ENCODE results near the gene STXBP6. TPM values are rescaled to one million over a fixed set of nuclear protein-coding genes. Genes with fewer than 3 reads are reported as not detected.

Gene STXBP6
- total and polyA plus RNA-seq, 5 experiments from 2014 or later, result 0.61 TPM; not detected in 4

DNA sequence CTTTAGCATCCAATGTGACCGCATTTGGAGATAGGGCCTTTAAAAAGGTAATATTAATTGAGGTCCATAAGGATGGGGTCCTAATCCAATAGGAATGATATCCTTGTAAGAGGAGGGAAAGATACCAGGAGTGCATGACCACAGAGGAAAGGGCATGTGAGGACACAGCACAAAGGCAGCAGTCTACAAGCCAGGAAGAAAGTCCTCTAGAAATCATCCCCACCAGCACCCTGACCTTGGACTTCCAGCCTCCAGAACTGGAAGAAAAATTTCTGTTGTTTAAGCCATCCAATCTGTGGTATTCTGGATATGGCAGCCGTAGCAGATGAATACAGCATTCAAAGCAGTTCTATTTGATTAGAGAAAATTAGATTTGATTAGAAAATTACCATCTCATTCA, 145.4 kb downstream of the STXBP6 start:
- DNase-seq (no peak), ATAC-seq (no peak)
- Mint-ChIP-seq H3K36me3 (no peaks in the 10 kb centered on the region), H3K27me3 (peaks cover 9 to 18% (median 13%) of the 10 kb centered on the region in 5 donors), H3K9me3 (no peaks in the 10 kb centered on the region), H3K4me1 (no peaks in the 10 kb centered on the region), H3K4me3 (no peak overlapping the region), H3K27ac (no peak overlapping the region)
- POLR2A ChIA-PET, result no interaction called here

DNA sequence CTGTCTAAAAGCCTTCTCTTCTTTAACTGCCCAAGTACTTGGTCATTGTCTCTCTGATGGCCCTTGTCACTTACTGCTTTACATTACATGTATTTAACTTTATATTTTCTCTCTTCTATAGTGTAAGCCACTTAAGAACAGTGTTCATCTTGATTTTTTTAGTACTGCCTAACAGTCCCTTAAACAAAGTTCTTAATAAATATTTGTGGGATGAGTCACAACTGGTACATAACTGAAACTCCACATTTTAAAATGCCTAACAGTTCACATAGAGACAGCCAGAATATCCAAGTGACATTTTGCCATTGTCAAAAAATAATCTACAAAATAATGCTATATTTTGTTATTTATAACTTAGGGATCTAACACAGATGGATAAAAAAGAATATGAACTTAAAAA, 146.6 kb downstream of the STXBP6 start:
- H3K4me3 Mint-ChIP-seq, result no peak overlapping the region
- H3K9me3 Mint-ChIP-seq, result no peaks in the 10 kb centered on the region
- ATAC-seq (no peak), DNase-seq (no peak)
- H3K27me3 Mint-ChIP-seq, result peaks cover 6 to 14% (median 8%) of the 10 kb centered on the region in 5 donors
- H3K27ac Mint-ChIP-seq, result no peak overlapping the region
- H3K36me3 Mint-ChIP-seq, result no peaks in the 10 kb centered on the region
- no peaks in the 10 kb centered on the region for H3K4me1 Mint-ChIP-seq
- POLR2A ChIA-PET, result no interaction called here

DNA sequence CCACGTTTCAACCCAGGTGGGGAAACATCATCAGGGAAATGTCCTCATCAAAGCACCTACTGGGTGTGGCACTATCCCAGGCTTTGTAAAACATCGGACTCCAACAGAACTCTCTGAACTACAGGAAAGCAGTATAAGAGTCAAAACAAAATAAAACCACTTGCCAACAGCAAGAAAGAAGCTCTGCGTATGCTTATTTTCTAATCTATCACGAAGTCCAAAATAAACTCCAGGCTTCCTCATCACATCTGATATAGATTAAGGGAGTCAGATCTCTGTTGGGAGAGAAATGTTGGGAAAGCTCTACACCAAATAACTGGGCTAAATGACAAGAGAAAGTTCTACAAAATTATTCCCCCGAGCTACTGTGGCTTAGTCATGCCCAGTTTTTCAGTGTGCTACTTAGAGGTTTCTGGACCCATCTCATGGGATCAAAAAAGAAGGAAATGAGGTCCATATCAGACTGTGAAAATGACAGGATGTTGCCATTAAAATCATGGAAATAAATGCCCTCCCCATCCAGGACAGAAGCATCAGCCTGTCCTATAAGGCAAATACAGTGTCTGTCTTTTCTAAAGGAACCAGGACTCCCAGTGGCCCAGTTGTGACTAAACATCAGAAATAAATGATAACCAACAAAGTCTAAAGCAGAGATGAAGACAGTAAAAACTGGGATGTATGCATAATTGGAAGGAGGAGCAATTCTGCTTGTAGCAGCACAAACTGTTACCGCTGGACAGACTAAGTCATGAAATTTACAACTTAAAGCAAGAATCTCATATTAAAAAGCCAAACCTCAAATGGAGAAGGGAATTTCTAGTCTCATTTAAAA, 149.5 kb downstream of the STXBP6 start:
- no peak overlapping the region for H3K27ac Mint-ChIP-seq
- H3K27me3 Mint-ChIP-seq, result peaks cover 5 to 13% (median 10%) of the 10 kb centered on the region in 5 donors
- H3K4me1 Mint-ChIP-seq, result no peaks in the 10 kb centered on the region
- H3K9me3 Mint-ChIP-seq, result no peaks in the 10 kb centered on the region
- POLR2A ChIA-PET, result no interaction called here
- DNase-seq (no peak), ATAC-seq (no peak)
- no peak overlapping the region for H3K4me3 Mint-ChIP-seq
- H3K36me3 Mint-ChIP-seq, result no peaks in the 10 kb centered on the region

DNA sequence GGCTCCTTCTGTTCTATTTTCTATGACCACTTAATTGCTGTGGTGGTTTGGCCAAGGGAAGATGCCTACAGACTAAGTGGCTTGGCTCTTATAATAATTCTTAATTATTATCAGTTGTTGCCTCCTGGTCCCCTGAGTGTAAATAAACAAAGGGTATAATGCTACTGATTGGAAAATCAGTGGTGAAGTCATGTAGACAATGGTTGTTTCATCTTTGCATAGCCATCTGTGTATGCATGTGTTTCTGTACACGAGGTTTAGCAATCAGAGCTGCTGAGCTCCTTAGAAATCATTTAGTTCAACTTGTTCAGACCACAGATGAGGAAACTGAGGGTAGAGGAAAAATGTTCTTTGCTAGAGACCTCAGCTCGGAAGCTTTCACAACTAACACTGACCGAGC, 152.2 kb downstream of the STXBP6 start:
- POLR2A ChIA-PET, result no interaction called here
- H3K4me3 Mint-ChIP-seq, result no peak overlapping the region
- no peaks in the 10 kb centered on the region for H3K9me3 Mint-ChIP-seq
- H3K36me3 Mint-ChIP-seq, result no peaks in the 10 kb centered on the region
- no peaks in the 10 kb centered on the region for H3K4me1 Mint-ChIP-seq
- H3K27me3 Mint-ChIP-seq, result peaks cover 5 to 19% (median 9%) of the 10 kb centered on the region in 5 donors
- ATAC-seq (no peak), DNase-seq (no peak)
- no peak overlapping the region for H3K27ac Mint-ChIP-seq

DNA sequence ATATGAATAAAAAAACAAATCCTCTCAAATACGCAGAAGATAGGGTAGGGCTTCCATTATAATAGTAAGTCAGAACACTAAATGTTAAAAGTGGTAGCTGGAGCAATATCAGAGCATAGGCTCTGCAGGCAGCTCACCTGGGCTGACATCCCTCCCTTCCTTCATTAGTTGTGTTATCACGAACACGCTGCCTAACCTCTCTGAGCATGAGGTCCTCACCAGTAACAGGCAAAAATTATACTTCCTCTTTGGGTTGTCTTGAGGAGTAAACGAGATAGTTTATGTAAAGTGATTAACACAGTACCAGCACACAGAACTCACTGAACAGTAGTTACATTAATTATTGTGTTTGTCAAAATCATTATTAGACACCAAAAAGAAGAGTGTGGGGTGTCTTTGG, 154.3 kb downstream of the STXBP6 start:
- peaks cover 7 to 25% (median 10%) of the 10 kb centered on the region in 5 donors for H3K27me3 Mint-ChIP-seq
- H3K4me3 Mint-ChIP-seq, result no peak overlapping the region
- DNase-seq (no peak), ATAC-seq (no peak)
- no peaks in the 10 kb centered on the region for H3K4me1 Mint-ChIP-seq
- POLR2A ChIA-PET, result no interaction called here
- peaks cover 2 to 14% (median 5%) of the 10 kb centered on the region in 9 donors for H3K9me3 Mint-ChIP-seq
- no peak overlapping the region for H3K27ac Mint-ChIP-seq
- peaks cover 0 to 7% (median 0%) of the 10 kb centered on the region in 3 donors for H3K36me3 Mint-ChIP-seq

DNA sequence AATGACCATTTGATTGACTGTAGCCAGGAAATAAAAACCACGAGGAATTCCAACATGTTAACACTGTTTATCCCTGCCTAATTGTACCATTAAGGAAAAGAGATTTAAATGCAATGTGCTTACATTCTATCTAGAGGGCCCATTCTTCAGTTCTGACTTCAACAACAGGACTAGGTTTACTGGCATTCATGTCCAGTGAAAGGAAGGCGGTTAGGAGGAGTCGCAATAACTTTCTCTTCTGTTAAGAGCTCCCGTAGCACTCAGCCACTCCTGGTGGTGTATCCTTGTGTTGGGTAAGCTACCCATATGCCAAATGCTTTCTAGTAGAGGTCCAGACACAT, 154.7 kb downstream of the STXBP6 start:
- DNase-seq (no peak), ATAC-seq (no peak)
- POLR2A ChIA-PET, result no interaction called here
- H3K27me3 Mint-ChIP-seq, result peaks cover 7 to 25% (median 10%) of the 10 kb centered on the region in 5 donors
- peaks cover 2 to 18% (median 8%) of the 10 kb centered on the region in 9 donors for H3K9me3 Mint-ChIP-seq
- H3K36me3 Mint-ChIP-seq, result peaks cover 0 to 9% (median 0%) of the 10 kb centered on the region in 3 donors
- no peaks in the 10 kb centered on the region for H3K4me1 Mint-ChIP-seq
- no peak overlapping the region for H3K4me3 Mint-ChIP-seq
- no peak overlapping the region for H3K27ac Mint-ChIP-seq

DNA sequence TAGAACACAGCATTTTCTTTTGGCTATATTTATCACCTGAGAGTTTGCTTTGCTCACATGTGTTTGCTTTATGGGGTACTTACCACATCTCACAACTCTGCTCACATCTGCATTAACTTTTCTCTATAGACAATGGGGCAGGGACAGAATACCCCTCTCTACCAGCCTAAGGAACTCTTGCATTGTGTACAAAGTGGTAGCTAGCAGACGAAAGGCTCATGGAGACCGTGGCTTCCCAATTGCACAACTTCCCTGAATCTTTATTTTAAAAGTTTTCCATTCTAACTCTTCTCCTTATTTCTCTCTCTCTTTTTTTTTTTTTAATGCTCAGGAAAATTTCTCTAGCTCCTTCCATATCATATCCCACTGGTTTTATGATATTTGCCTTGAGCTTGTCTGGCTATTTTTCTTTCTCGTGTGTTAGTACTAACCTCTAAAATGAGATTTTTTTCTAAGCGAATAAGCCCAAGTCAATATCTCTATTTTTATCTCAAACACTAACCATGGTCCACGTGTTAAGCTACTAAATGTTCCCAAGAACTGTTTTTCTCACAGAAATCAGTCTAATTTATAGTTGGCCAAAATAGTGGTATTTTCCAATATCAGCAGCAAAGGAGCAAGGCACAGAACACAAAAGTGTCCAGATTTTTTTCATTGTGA, 155.2 kb downstream of the STXBP6 start:
- Mint-ChIP-seq H3K4me3 (no peak overlapping the region), H3K9me3 (peaks cover 2 to 23% (median 13%) of the 10 kb centered on the region in 9 donors), H3K4me1 (no peaks in the 10 kb centered on the region), H3K27me3 (peaks cover 7 to 25% (median 10%) of the 10 kb centered on the region in 5 donors), H3K27ac (no peak overlapping the region), H3K36me3 (peaks cover 0 to 14% (median 0%) of the 10 kb centered on the region in 3 donors)
- POLR2A ChIA-PET, result no interaction called here
- ATAC-seq, result no peak
- no peak for DNase-seq

DNA sequence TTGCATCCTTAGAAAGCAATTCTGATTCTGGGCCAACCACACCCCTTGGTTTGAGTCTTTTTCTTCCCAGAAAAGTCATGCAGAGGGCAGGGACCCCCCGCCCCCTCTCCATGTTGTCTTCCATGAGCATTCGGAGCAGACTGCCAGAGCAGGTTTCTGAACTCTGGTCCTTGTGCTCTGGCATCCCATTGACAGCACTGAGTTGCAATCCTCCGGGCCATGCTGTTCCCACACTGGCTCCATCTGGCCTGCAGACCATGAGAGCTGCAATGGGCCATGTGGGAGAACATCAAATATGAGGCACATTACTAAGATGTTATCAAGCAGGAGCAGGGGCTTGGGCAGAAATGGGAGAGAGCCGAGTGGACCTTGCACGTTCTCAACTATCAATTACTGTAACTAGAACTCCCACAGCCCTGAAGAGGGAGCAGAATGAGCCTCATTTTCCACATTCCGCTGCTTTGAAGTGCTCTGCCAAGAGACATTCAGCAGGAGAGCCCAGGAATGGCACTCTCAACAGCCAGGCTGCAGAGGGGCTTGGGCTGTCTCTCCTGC, 157.4 kb downstream of the STXBP6 start:
- Mint-ChIP-seq H3K27ac (no peak overlapping the region), H3K27me3 (peaks cover 5 to 34% (median 17%) of the 10 kb centered on the region in 5 donors), H3K4me1 (no peaks in the 10 kb centered on the region), H3K36me3 (peaks cover 0 to 22% (median 0%) of the 10 kb centered on the region in 3 donors), H3K9me3 (peaks cover 4 to 30% (median 16%) of the 10 kb centered on the region in 9 donors), H3K4me3 (no peak overlapping the region)
- ATAC-seq, result no peak
- DNase-seq, result no peak
- POLR2A ChIA-PET, result no interaction called here

DNA sequence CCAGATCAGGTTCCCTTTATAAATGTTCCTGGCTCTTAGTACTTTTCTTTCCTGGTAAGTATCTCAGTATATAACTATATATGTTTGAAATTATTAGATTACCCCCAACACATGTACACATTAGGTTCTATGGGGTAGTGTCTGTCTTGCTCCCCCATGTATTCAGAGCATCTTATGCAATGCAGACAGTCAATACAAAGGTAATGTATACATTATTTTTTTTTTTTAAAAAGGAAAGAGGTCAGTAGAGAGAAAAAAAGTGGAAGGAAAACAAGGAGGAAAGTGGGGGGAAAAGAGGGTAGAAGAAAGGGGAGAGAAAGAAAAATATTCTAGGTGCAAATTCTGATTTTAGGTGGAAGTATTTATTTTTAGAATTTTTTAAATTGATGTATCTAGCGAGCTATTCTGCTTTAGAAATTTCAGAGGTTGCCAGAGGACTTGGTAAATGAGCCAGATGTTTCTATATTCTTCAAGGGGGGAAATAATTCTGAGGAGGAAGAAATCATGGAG, 157.9 kb downstream of the STXBP6 start:
- Mint-ChIP-seq H3K36me3 (peaks cover 0 to 22% (median 0%) of the 10 kb centered on the region in 3 donors), H3K27me3 (peaks cover 9 to 37% (median 17%) of the 10 kb centered on the region in 5 donors), H3K4me1 (no peaks in the 10 kb centered on the region), H3K27ac (no peak overlapping the region), H3K4me3 (no peak overlapping the region), H3K9me3 (peaks cover 4 to 30% (median 16%) of the 10 kb centered on the region in 9 donors)
- DNase-seq (no peak), ATAC-seq (no peak)
- POLR2A ChIA-PET, result no interaction called here

DNA sequence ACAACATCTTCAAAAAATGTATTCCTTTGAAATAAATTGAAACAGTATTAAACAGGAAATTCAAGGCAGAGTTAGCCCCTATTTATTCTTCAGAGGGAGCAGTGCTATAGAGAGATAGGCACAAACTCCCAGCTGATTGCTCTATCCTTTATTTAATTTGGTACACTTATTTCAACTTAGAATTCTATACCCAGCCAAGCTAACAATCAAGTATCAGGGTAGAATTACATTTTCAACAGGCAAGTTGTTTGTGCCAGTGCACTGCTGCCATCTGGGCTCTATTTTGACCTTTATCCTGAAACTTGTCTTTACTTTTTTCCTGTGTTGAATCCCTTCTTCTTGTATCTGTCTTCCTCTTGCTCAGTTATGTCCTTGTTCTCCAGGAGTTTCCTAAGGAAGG, 159.2 kb downstream of the STXBP6 start:
- POLR2A ChIA-PET, result no interaction called here
- DNase-seq (no peak), ATAC-seq (no peak)
- Mint-ChIP-seq H3K27ac (no peak overlapping the region), H3K27me3 (peaks cover 8 to 26% (median 15%) of the 10 kb centered on the region in 5 donors), H3K9me3 (peaks cover 6 to 30% (median 16%) of the 10 kb centered on the region in 9 donors), H3K4me3 (no peak overlapping the region), H3K36me3 (peaks cover 0 to 22% (median 0%) of the 10 kb centered on the region in 3 donors), H3K4me1 (no peaks in the 10 kb centered on the region)

DNA sequence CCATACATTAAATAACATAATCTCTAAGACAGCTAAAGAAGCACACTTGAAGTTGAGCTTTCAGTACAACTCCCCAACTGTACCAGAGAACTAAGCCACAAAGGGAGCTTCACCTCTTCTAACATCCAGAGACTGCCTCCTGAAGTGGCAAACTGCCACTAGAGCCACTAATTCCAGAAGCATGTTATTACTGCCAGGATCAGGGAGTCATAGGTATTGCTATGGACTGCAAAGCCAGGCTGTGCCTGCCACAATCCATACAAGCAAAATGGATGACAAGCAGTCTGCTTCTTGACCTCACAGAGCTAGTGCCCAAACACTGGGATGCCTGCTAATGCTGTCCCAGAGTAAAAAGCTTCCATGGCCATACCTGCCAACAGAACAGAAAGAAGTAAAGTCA, 160.1 kb downstream of the STXBP6 start:
- H3K36me3 Mint-ChIP-seq, result peaks cover 0 to 22% (median 0%) of the 10 kb centered on the region in 3 donors
- no peak overlapping the region for H3K4me3 Mint-ChIP-seq
- no peak for ATAC-seq
- H3K4me1 Mint-ChIP-seq, result no peaks in the 10 kb centered on the region
- peaks cover 6 to 30% (median 16%) of the 10 kb centered on the region in 9 donors for H3K9me3 Mint-ChIP-seq
- no peak overlapping the region for H3K27ac Mint-ChIP-seq
- H3K27me3 Mint-ChIP-seq, result peaks cover 6 to 18% (median 17%) of the 10 kb centered on the region in 5 donors
- no peak for DNase-seq
- POLR2A ChIA-PET, result no interaction called here

DNA sequence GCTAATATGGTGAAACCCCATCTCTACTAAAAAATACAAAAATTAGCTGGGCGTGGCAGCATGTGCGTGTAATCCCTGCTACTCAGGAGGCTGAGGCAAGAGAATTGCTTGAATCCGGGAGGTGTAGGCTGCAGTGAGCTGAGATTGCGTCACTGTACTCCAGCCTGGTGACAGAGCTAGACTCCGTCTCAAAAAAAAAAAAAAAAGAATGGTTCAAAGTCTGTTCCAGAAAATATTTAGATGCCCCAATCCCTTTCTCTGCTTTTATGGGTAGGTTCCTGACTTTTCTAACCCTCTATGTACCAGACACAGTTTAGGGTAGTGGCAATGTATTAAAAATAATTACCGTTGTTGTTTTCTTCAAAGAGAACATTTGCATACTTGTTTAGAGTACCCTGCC, 161.4 kb downstream of the STXBP6 start:
- Mint-ChIP-seq H3K27ac (peak overlapping the region in 1 of 10 donors; percentile 40), H3K4me3 (no peak overlapping the region), H3K4me1 (no peaks in the 10 kb centered on the region), H3K27me3 (peaks cover 6 to 18% (median 15%) of the 10 kb centered on the region in 5 donors), H3K9me3 (peaks cover 6 to 30% (median 16%) of the 10 kb centered on the region in 9 donors), H3K36me3 (peaks cover 0 to 22% (median 0%) of the 10 kb centered on the region in 3 donors)
- ATAC-seq, result no peak
- no peak for DNase-seq
- POLR2A ChIA-PET, result no interaction called here

Measured in naive thymus-derived CD8-positive, alpha-beta T cell (primary cell).